ENCODE measurements around the gene PCNX2. TPM values are rescaled to one million over a fixed set of nuclear protein-coding genes. Genes with fewer than 3 reads are reported as not detected.
"Not testable (repeated sequence)": the region's sequence is repeated elsewhere in the genome, so short reads cannot be mapped to it uniquely, and the experiment has no call there.

PCNX2 gene
- total RNA-seq, 6 experiments from 2014 or later, result 9.9 to 15.6 (median 13.5) TPM

GRCh38 chr1:233005703-233006102 lies 289.8 kb downstream of the PCNX2 start:
- Mint-ChIP-seq H3K27ac (peak overlapping the region; percentile 32; the same call in 1 of the 2 replicates), H3K9me3 (peaks cover 6% of the 10 kb centered on the region; the same call in 1 of the 2 replicates), H3K4me1 (ENCODE audit: low read depth) (peaks cover 38% of the 10 kb centered on the region), H3K36me3 (ENCODE audit: low read depth) (peaks cover 4% of the 10 kb centered on the region), H3K27me3 (ENCODE audit: insufficient read depth) (no peaks in the 10 kb centered on the region; the same call in 1 of the 2 replicates), H3K4me3 (no peak overlapping the region)
- TF ChIP-seq CTCF (IDR thresholded peaks at IDR 0.05), result no peak
- peak; percentile 69 for DNase-seq

- DNase-seq, result no peak
- no peak for TF ChIP-seq CTCF (IDR thresholded peaks at IDR 0.05)
- no peaks in the 10 kb centered on the region; the same call in 1 of the 2 replicates for H3K27me3 Mint-ChIP-seq (ENCODE audit: insufficient read depth)
Observed at GRCh38 chr1:233005156-233005555, 290.4 kb downstream of the PCNX2 start.

GRCh38 chr1:233004451-233004850 lies 291.1 kb downstream of the PCNX2 start:
- H3K4me1 Mint-ChIP-seq (ENCODE audit: low read depth), result peaks cover 26% of the 10 kb centered on the region
- H3K4me3 Mint-ChIP-seq, result no peak overlapping the region
- peaks cover 6% of the 10 kb centered on the region; the same call in 1 of the 2 replicates for H3K9me3 Mint-ChIP-seq
- DNase-seq, result no peak
- H3K27ac Mint-ChIP-seq, result no peak overlapping the region
- no peak for TF ChIP-seq CTCF (IDR thresholded peaks at IDR 0.05)
- H3K27me3 Mint-ChIP-seq (ENCODE audit: insufficient read depth), result peaks cover 2% of the 10 kb centered on the region; the same call in 1 of the 2 replicates
- peaks cover 16% of the 10 kb centered on the region for H3K36me3 Mint-ChIP-seq (ENCODE audit: low read depth)

More at GRCh38 chr1:233005156-233005555, 290.4 kb downstream of the PCNX2 start:
- Mint-ChIP-seq H3K4me3 (no peak overlapping the region), H3K9me3 (peaks cover 6% of the 10 kb centered on the region; the same call in 1 of the 2 replicates), H3K36me3 (ENCODE audit: low read depth) (peaks cover 10% of the 10 kb centered on the region), H3K27ac (no peak overlapping the region), H3K4me1 (ENCODE audit: low read depth) (peaks cover 33% of the 10 kb centered on the region)

GRCh38 chr1:233003638-233004037 lies 291.9 kb downstream of the PCNX2 start:
- not testable (repeated sequence) for H3K9me3 Mint-ChIP-seq; DNase-seq; H3K4me3 Mint-ChIP-seq; H3K27me3 Mint-ChIP-seq (ENCODE audit: insufficient read depth); H3K27ac Mint-ChIP-seq
- H3K4me1 Mint-ChIP-seq (ENCODE audit: low read depth), result peaks cover 24% of the 10 kb centered on the region
- peaks cover 22% of the 10 kb centered on the region for H3K36me3 Mint-ChIP-seq (ENCODE audit: low read depth)

GRCh38 chr1:232999956-233000625 lies 295.4 kb downstream of the PCNX2 start:
- Mint-ChIP-seq H3K4me3 (no peak overlapping the region), H3K9me3 (peaks cover 6% of the 10 kb centered on the region; the same call in 1 of the 2 replicates), H3K4me1 (ENCODE audit: low read depth) (peaks cover 4% of the 10 kb centered on the region), H3K27me3 (ENCODE audit: insufficient read depth) (peaks cover 3% of the 10 kb centered on the region; the same call in 1 of the 2 replicates), H3K36me3 (ENCODE audit: low read depth) (peaks cover 48% of the 10 kb centered on the region), H3K27ac (no peak overlapping the region)
- no peak for DNase-seq
- no peak for TF ChIP-seq CTCF (IDR thresholded peaks at IDR 0.05)

- Mint-ChIP-seq H3K9me3 (peaks cover 18% of the 10 kb centered on the region), H3K36me3 (ENCODE audit: low read depth) (peaks cover 62% of the 10 kb centered on the region), H3K27ac (no peak overlapping the region), H3K4me3 (no peak overlapping the region), H3K4me1 (ENCODE audit: low read depth) (no peaks in the 10 kb centered on the region), H3K27me3 (ENCODE audit: insufficient read depth) (peaks cover 4% of the 10 kb centered on the region; the same call in 1 of the 2 replicates)
- TF ChIP-seq CTCF (IDR thresholded peaks at IDR 0.05), result no peak
- DNase-seq, result no peak
Observed at GRCh38 chr1:232998646-232999045, 296.9 kb downstream of the PCNX2 start.
